GM13976 (cell line): ENCODE measurements around the gene RGS6.

Source experiments
- DNase-seq: peaks from one replicate; pipeline ENCODE4 v3.0.0; 2012; ENCODE audit warnings: low spot score
- CTCF ChIP-seq: IDR thresholded peaks from 2 replicates; pipeline ENCODE4 v1.5.1; 2012; ENCODE audit warnings: borderline replicate concordance, mild to moderate bottlenecking; ENCODE audit not compliant: insufficient read depth; ENCODE audit errors: extremely low read depth, missing control alignments, control extremely low read depth
- in situ Hi-C: fragments of 300-500 bp; cut with MboI; formaldehyde crosslinking; loops from one replicate; pipeline ENCODE4 v1.12.0; 2022; ENCODE audit warnings: low sequenced_read_pairs, mixed read lengths, inconsistent platforms; ENCODE audit not compliant: unreplicated experiment

Gene RGS6

GRCh38 chr14:72527591-72527990 lies 595.4 kb downstream of the RGS6 start:
- in situ Hi-C loops = no loop called here

GRCh38 chr14:72528059-72528862 lies 596.0 kb downstream of the RGS6 start:
- in situ Hi-C loops = no loop called here

More at GRCh38 chr14:72527591-72527990, 595.4 kb downstream of the RGS6 start:
- no peak for TF ChIP-seq CTCF
- no peak for DNase-seq

GRCh38 chr14:72528863-72529175 lies 596.6 kb downstream of the RGS6 start:
- DNase-seq = no peak
- in situ Hi-C loops = no loop called here
- no peak for TF ChIP-seq CTCF

More at GRCh38 chr14:72528059-72528862, 596.0 kb downstream of the RGS6 start:
- DNase-seq = no peak
- no peak for TF ChIP-seq CTCF

GRCh38 chr14:72532686-72533454 lies 600.6 kb downstream of the RGS6 start:
- no peak for TF ChIP-seq CTCF
- no peak for DNase-seq
- in situ Hi-C loops = no loop called here

- peak; percentile 37 for DNase-seq
- in situ Hi-C loops = no loop called here
- no peak for TF ChIP-seq CTCF
These were observed 603.3 kb downstream of the RGS6 start for GRCh38 chr14:72535485-72535884.

- in situ Hi-C loops = no loop called here
- no peak for DNase-seq
These were observed 606.2 kb downstream of the RGS6 start for GRCh38 chr14:72538387-72538786.

More at GRCh38 chr14:72538387-72538786, 606.2 kb downstream of the RGS6 start:
- no peak for TF ChIP-seq CTCF
